Upper lobe of left lung (tissue), 6 donors: ENCODE measurements around the gene TEAD4. TPM values are rescaled to one million over a fixed set of nuclear protein-coding genes. Genes with fewer than 3 reads are reported as not detected.

Experiments
- ATAC-seq, 2 donors: fragments of 200-7000 bp; cut with Tn5 transposase; one replicate each; pipeline ENCODE4 v1.9.1; 2022; ENCODE audit warnings: mild to moderate bottlenecking in 2 of 2, moderate library complexity in 2 of 2; ENCODE audit not compliant: low FRiP score in 2 of 2
- DNase-seq, 2 donors: peaks; one replicate each; pipeline ENCODE4 v3.0.0-alpha.2; 2019 to 2020
- H3K27ac ChIP-seq, 4 donors: fragments of 200-600 bp; sonication (generic); one replicate each; pipeline ENCODE4 v1.5.1; 2016 to 2019
- H3K27me3 ChIP-seq, 4 donors: fragments of 200-600 bp; sonication (generic); one replicate each; pipeline ENCODE4 v1.5.1; 2017 to 2019
- H3K36me3 ChIP-seq, 4 donors: fragments of 200-600 bp; sonication (generic); one replicate each; pipeline ENCODE4 v1.5.1; 2016 to 2019
- H3K4me1 ChIP-seq, 4 donors: fragments of 200-600 bp; sonication (generic); one replicate each; pipeline ENCODE4 v1.5.1; 2018 to 2019
- H3K4me3 ChIP-seq, 4 donors: fragments of 200-600 bp; sonication (generic); one replicate each; pipeline ENCODE4 v1.5.1; 2017 to 2019; ENCODE audit warnings: mild to moderate bottlenecking in 2 of 4, moderate library complexity in 1 of 4
- H3K9me3 ChIP-seq, 4 donors: fragments of 200-600 bp; sonication (generic); one replicate each; pipeline ENCODE4 v1.5.1; 2018 to 2019
- EP300 ChIP-seq, 4 donors: sonication (generic); formaldehyde crosslinking; IDR thresholded peaks; one replicate each; pipeline ENCODE4 v1.5.1; 2017; ENCODE audit warnings: antibody characterized with exemption in 4 of 4, control low read depth in 2 of 4
- POLR2A ChIP-seq, 4 donors: fragments of 450-650 bp; IDR thresholded peaks; one replicate each; pipeline ENCODE4 v1.5.1; 2016 to 2017; ENCODE audit warnings: antibody characterized with exemption in 4 of 4, mild to moderate bottlenecking in 2 of 4
- POLR2AphosphoS5 ChIP-seq, 2 donors: sonication (generic); formaldehyde crosslinking; IDR thresholded peaks; one replicate each; pipeline ENCODE4 v1.5.1; 2017; ENCODE audit warnings: antibody characterized with exemption in 2 of 2
- WGBS, 2 donors: methylation state at CpG; one replicate each; pipeline ENCODE4 v1.1.5; 2017 to 2018; 5-methylcytosine and 5-hydroxymethylcytosine counted together
- total RNA-seq, 6 donors: library from RNA; depleted of rRNA in 4 of 6; stranded (reverse); fragments of >200 nt in 4 of 6; gene quantifications; one replicate each; pipeline versions ENCODE4 v1.1.0 to v1.2.1, GENCODE V29; 2016 to 2021
- TF ChIP-seq, protein P1 (sequence below), 6 experiments: fragments of 450-650 bp in 4 of 6; fragments of 200-600 bp in 2 of 6; sonication (generic) in 2 of 6; IDR thresholded peaks; one replicate each; pipeline ENCODE4 v1.5.1; 2016 to 2019; ENCODE audit warnings: antibody characterized with exemption in 6 of 6
- donor health status: DM: no; HTN: no; CAD: no; lungs with moderate emphysema.
- donor health status: DM: no; HTN: yes; CAD: no; lungs with severe emphysema.

TEAD4 gene
- total RNA-seq, 6 donors from 2014 or later, result 14.5 to 52.0 (median 43.2) TPM

DNA sequence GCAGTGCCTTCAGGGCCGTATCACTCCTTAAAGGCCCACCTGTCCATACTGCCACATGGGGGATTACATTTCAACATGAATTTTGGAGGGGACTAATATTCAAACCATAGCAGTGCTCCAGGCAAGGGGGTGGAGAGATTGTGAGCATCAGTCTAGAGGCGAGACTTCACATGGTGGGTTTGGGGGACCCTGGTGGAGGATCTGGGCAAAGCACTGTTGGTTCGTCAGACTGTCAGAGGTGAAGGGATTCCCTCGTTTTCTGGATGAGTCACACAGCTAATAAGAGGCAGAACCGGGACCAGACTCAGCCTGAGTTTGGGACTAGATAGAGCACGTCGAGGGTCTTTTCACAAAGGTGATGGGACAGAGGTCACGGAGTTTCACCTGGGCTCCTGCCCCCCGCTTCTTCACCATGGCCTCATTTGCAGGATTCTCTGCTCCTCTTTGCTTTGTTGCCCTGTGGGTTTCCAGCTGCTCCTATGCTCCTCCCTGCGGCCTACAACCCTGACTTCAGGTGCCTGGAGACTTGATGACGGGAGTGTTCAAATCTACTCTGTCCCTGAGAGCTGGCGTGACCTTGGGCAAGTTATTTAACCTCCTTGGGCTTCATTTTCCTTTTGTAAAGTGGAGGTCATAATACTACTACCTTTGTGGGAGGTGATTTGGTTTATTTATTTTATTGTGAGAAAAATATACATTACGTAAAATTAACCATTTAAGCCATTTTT is 41.5 kb downstream of the TEAD4 start:
- no peak for DNase-seq
- H3K4me3 ChIP-seq, result no peak overlapping the region

DNA sequence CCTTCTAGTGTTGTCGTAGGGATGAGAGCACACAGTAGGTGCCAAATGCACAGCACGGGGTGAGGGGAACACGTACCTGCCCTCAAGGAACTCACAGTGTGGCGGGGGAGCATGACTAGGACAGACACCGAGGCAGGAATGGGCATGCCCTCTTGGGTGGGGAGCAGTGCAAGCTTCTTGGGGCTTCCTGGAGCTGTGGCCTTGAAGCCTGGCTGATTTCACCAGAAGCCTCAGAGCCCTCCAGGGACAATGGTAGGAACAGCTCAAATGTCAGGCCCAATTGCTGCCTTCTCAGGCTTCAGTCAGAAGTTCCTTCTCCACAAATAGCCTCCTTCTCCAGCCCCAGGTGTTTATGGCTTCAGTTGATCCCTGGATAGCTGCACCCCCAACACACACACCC is 43.4 kb downstream of the TEAD4 start:
- 92 to 93% methylated on average over 5 of the region's 5 CpGs for WGBS, 2 donors
- H3K27me3 ChIP-seq, result no peaks in the 10 kb centered on the region
- TF ChIP-seq POLR2A (IDR thresholded peaks at IDR 0.05) (no peak), EP300 (IDR thresholded peaks at IDR 0.05) (no peak), POLR2AphosphoS5 (IDR thresholded peaks at IDR 0.05) (no peak)
- TF ChIP-seq, protein P1, sequence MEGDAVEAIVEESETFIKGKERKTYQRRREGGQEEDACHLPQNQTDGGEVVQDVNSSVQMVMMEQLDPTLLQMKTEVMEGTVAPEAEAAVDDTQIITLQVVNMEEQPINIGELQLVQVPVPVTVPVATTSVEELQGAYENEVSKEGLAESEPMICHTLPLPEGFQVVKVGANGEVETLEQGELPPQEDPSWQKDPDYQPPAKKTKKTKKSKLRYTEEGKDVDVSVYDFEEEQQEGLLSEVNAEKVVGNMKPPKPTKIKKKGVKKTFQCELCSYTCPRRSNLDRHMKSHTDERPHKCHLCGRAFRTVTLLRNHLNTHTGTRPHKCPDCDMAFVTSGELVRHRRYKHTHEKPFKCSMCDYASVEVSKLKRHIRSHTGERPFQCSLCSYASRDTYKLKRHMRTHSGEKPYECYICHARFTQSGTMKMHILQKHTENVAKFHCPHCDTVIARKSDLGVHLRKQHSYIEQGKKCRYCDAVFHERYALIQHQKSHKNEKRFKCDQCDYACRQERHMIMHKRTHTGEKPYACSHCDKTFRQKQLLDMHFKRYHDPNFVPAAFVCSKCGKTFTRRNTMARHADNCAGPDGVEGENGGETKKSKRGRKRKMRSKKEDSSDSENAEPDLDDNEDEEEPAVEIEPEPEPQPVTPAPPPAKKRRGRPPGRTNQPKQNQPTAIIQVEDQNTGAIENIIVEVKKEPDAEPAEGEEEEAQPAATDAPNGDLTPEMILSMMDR (IDR thresholded peaks at IDR 0.05), result no peak
- no peak overlapping the region for H3K4me3 ChIP-seq
- no peak overlapping the region for H3K27ac ChIP-seq
- peaks cover 0 to 12% (median 6%) of the 10 kb centered on the region in 4 donors for H3K4me1 ChIP-seq
- ATAC-seq (no peak), DNase-seq (no peak)
- peaks cover 0 to 27% (median 2%) of the 10 kb centered on the region in 4 donors for H3K36me3 ChIP-seq
- H3K9me3 ChIP-seq, result no peaks in the 10 kb centered on the region

More for the DNA sequence above, 41.5 kb downstream of the TEAD4 start:
- Histone ChIP-seq H3K4me1 (peaks cover 0 to 12% (median 6%) of the 10 kb centered on the region in 4 donors), H3K9me3 (no peaks in the 10 kb centered on the region), H3K36me3 (peaks cover 0 to 32% (median 2%) of the 10 kb centered on the region in 4 donors), H3K27me3 (no peaks in the 10 kb centered on the region), H3K27ac (no peak overlapping the region)
- WGBS, 2 donors, result 54 to 75% methylated on average over 13 of the region's 13 CpGs
- no peak for ATAC-seq
- no peak for TF ChIP-seq EP300 (IDR thresholded peaks at IDR 0.05)
- TF ChIP-seq, protein P1 (IDR thresholded peaks at IDR 0.05), result no peak

DNA sequence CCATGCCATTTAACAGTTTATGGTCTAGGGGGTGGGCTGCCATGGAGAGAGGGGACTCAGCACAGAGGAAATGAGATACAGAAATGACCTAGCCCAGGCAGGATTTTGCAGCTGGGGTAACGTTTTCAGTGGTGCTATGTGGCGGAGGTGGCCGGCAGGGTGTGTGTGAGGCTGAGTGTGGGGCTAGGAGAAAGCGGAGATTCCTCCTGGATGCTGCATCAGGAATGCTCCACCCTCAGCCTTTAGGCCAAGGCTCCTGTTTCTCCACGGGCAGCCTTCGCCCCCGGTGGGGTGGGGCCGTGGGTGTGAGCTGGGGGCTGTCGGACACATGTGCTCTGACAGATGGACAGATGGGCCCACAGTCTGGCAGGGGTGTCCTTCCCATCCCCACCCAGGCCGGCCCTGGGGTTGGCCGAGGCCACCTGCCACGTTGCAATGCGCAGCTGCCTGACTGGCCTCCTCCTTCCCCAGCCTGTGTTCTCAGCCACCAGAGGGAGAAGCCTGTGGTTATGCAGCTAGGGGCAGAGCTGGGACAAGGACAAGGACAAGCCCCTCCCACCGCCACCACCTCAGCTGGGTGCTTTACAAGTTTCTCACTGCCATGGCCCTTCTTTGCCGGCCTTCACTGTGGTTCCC is 44.3 kb downstream of the TEAD4 start:
- Histone ChIP-seq H3K36me3 (peaks cover 0 to 29% (median 2%) of the 10 kb centered on the region in 4 donors), H3K27ac (peak overlapping the region in 2 of 4 donors; percentile 1 to 31), H3K9me3 (no peaks in the 10 kb centered on the region), H3K27me3 (no peaks in the 10 kb centered on the region), H3K4me1 (peaks cover 0 to 12% (median 6%) of the 10 kb centered on the region in 4 donors), H3K4me3 (no peak overlapping the region)
- WGBS, 2 donors, result 85 to 89% methylated on average over 5 to 10 of the region's 15 CpGs
- DNase-seq (peak in 1 of 2 donors; percentile 73), ATAC-seq (no peak)
- TF ChIP-seq, protein P1 (IDR thresholded peaks at IDR 0.05), result no peak
- TF ChIP-seq POLR2A (IDR thresholded peaks at IDR 0.05), result no peak
- no peak for TF ChIP-seq POLR2AphosphoS5 (IDR thresholded peaks at IDR 0.05)
- TF ChIP-seq EP300 (IDR thresholded peaks at IDR 0.05), result no peak

DNA sequence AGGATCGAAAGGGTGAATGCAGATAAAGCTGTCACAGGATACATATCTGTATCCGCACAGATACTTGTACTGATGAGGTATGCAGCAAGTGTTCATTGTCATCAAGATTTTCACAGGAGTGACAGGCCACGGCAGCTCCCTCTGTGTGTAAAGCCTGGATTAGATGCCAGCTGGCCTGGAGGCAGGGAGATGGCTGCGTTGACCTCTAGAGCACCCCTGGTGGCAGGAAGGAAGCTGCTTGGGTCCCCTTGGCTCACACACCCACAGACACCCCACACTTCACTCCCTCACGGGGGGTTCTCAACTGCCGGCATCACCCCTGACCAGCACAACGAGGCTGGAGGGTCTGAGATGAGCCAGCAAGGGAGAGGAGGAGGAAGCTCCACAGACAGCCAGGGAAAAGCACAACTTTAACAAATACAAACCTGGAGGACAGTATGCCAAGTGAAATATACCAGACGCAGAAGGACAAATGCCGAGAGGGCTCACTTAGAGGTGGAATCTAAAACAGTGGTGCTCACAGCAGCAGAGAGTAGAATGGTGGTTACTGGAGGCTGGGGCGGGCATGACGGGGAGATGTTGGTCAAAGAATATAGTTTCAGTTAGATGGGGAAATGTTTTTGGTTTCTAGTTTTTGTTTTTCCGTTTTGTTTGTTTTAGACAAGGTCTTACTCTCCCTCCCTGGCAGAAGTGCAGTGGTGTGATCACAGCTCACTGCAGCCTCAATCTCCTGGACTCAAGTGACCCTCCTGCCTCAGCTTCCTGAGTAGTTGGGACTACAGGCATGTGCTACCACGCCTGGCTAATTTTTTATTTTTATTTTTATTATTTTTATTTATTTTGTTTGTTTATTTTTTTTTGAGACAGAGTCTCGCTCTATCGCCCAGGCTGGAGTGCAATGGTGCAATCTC is 45.7 kb downstream of the TEAD4 start:
- peak overlapping the region in 3 of 4 donors; percentile 18 to 31 (median 21) for H3K27ac ChIP-seq
- ATAC-seq (no peak), DNase-seq (no peak)
- peaks cover 0 to 27% (median 2%) of the 10 kb centered on the region in 4 donors for H3K36me3 ChIP-seq
- 62 to 67% methylated on average over 15 of the region's 15 CpGs for WGBS, 2 donors
- no peak for TF ChIP-seq POLR2A (IDR thresholded peaks at IDR 0.05)
- TF ChIP-seq, protein P1 (IDR thresholded peaks at IDR 0.05), result peak in 1 of 6 experiments; percentile 7
- TF ChIP-seq POLR2AphosphoS5 (IDR thresholded peaks at IDR 0.05), result no peak
- H3K27me3 ChIP-seq, result no peaks in the 10 kb centered on the region
- no peaks in the 10 kb centered on the region for H3K9me3 ChIP-seq
- H3K4me3 ChIP-seq, result no peak overlapping the region
- peaks cover 0 to 12% (median 6%) of the 10 kb centered on the region in 4 donors for H3K4me1 ChIP-seq
